ENCODE results near the gene MYL6.

DNA sequence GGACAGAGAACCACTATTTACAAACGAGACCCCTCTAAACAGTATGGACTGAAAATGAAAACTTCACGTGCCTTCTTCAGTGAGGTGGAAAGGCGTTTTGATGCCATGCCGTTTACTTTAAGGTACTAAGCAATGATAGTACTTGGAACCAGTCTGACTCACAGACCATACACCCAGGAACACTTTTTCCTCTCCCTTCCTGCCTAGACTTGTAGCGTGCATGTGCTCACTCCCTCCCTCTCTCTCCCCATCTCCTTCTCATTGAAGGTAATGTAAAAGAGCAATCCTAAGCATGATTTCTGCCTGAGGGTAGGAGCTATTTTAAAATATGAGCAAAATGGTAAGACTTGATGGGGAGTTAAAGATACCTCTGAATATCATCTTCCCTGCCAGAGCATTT is 47.6 kb upstream of the MYL6 start:
- TF ChIP-seq, protein P1, sequence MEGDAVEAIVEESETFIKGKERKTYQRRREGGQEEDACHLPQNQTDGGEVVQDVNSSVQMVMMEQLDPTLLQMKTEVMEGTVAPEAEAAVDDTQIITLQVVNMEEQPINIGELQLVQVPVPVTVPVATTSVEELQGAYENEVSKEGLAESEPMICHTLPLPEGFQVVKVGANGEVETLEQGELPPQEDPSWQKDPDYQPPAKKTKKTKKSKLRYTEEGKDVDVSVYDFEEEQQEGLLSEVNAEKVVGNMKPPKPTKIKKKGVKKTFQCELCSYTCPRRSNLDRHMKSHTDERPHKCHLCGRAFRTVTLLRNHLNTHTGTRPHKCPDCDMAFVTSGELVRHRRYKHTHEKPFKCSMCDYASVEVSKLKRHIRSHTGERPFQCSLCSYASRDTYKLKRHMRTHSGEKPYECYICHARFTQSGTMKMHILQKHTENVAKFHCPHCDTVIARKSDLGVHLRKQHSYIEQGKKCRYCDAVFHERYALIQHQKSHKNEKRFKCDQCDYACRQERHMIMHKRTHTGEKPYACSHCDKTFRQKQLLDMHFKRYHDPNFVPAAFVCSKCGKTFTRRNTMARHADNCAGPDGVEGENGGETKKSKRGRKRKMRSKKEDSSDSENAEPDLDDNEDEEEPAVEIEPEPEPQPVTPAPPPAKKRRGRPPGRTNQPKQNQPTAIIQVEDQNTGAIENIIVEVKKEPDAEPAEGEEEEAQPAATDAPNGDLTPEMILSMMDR (conservative IDR thresholded peaks at IDR 0.05; ENCODE audit: low read depth, low read length), result no peak
- TF ChIP-seq EZH2 (IDR thresholded peaks at IDR 0.05; ENCODE audit: borderline replicate concordance, low read depth, low read length, poor library complexity, severe bottlenecking), result no peak
